NCI-H2171 treated with DMSO at 0.1 percent for 48 hours (cell line): ENCODE measurements around the gene ZMIZ1.

Source experiments
- DNase-seq: peaks from one replicate; lab custom pipeline; 2025; lab: John Stamatoyannopoulos, UW

ZMIZ1 gene

GRCh38 chr10:79246209-79246581 lies 177.4 kb downstream of the ZMIZ1 start:
- DNase-seq = peak; percentile 32

- DNase-seq = no peak
Measured at GRCh38 chr10:79246606-79247275, 178.0 kb downstream of the ZMIZ1 start.

GRCh38 chr10:79247373-79248137 lies 178.8 kb downstream of the ZMIZ1 start:
- no peak for DNase-seq

- no peak for DNase-seq
Measured at GRCh38 chr10:79248341-79249185, 179.8 kb downstream of the ZMIZ1 start.

- DNase-seq = no peak
Measured at GRCh38 chr10:79249186-79250121, 180.7 kb downstream of the ZMIZ1 start.

- no peak for DNase-seq
Measured at GRCh38 chr10:79250259-79250658, 181.5 kb downstream of the ZMIZ1 start.

GRCh38 chr10:79252450-79252849 lies 183.7 kb downstream of the ZMIZ1 start:
- DNase-seq = no peak

- no peak for DNase-seq
Measured at GRCh38 chr10:79252971-79253370, 184.2 kb downstream of the ZMIZ1 start.

GRCh38 chr10:79253704-79254103 lies 184.9 kb downstream of the ZMIZ1 start:
- no peak for DNase-seq

GRCh38 chr10:79254333-79255006 lies 185.7 kb downstream of the ZMIZ1 start:
- no peak for DNase-seq

GRCh38 chr10:79255007-79255507 lies 186.3 kb downstream of the ZMIZ1 start:
- DNase-seq = peak; percentile 92

DNA sequence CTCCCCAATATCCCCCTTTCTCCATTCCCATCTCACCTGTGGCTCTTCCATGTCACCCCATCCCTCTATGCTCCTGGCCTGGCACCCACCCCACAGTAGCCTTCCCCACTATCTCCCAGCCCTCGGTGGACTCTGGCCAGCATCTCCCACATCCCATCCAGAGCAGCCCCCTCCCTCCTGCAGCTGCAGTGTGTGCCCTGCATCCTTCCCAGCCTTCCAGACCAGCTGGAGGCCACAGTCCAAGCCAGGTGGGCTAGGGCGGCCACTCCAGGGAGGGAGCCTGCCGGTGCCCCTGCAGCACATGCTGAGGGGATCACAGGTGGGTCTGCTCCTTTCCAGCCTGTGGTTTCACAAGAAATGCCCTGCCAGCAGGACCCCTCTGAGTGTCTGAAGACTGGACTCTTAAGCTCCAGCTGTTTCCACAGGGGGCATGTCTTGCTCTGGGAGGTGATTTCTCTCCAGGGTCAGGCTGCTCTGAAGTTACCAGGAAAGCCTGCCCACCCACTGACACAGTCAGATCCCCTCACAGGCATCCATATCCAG lies 187.6 kb downstream of the ZMIZ1 start:
- DNase-seq = no peak

- DNase-seq = no peak
Measured at GRCh38 chr10:79258894-79259293, 190.1 kb downstream of the ZMIZ1 start.

DNA sequence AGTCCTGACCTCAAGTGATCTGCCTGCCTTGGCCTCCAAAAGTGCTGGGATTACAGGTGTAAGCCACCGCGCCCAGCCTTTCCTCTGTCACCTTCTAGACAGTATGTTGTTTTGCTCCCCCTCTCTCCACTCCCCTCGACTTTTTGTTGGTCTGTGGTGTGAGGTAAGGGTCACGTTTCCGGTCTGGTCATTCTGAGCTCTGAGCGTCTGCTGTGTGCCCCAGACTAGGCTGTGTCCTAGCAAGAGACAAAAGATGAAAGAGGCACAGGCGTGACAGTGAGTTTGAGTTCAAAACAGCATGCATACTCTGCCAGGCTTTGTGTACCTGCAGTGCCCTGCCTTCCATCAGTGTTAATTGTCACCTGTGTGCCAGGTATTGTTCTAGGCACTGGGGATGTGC lies 191.1 kb downstream of the ZMIZ1 start:
- DNase-seq = no peak

GRCh38 chr10:79260811-79261740 lies 192.3 kb downstream of the ZMIZ1 start:
- DNase-seq = peak; percentile 83

GRCh38 chr10:79262131-79262530 lies 193.4 kb downstream of the ZMIZ1 start:
- no peak for DNase-seq

- no peak for DNase-seq
Measured at GRCh38 chr10:79262959-79263746, 194.4 kb downstream of the ZMIZ1 start.

- no peak for DNase-seq
Measured at GRCh38 chr10:79263939-79264338, 195.2 kb downstream of the ZMIZ1 start.

DNA sequence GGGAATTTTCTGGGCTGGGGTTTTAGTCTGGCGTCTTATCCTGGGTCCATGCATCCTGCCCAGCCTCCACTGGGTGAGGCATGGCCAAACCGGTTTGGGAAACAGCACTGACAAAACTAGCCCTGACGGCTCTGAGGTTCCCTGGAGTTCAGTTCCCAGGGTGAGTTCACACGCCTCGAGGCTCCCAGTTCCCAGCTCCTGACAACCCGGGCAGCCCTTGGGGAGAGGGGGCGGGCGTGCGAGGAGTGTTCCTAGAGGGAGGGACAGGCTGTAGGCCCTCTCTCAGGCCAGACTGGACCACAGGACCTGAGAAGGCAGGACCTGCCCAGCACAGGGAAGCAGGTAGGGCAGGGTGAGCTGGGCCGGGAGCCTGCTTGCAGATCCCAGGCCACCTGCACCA lies 196.2 kb downstream of the ZMIZ1 start:
- no peak for DNase-seq
